GM13976 (cell line): ENCODE data around the gene TMC7.

Experiments used
- DNase-seq: peaks from one replicate; pipeline ENCODE4 v3.0.0; 2012; ENCODE audit warnings: low spot score
- CTCF ChIP-seq: IDR thresholded peaks from 2 replicates; pipeline ENCODE4 v1.5.1; 2012; ENCODE audit warnings: borderline replicate concordance, mild to moderate bottlenecking; ENCODE audit not compliant: insufficient read depth; ENCODE audit errors: extremely low read depth, missing control alignments, control extremely low read depth
- in situ Hi-C: fragments of 300-500 bp; cut with MboI; formaldehyde crosslinking; loops from one replicate; pipeline ENCODE4 v1.12.0; 2022; ENCODE audit warnings: low sequenced_read_pairs, mixed read lengths, inconsistent platforms; ENCODE audit not compliant: unreplicated experiment

TMC7 gene

GRCh38 chr16:19071811-19072777 lies 88.4 kb downstream of the TMC7 start:
- in situ Hi-C loops: no loop called here
- peak; percentile 54 for DNase-seq

DNA sequence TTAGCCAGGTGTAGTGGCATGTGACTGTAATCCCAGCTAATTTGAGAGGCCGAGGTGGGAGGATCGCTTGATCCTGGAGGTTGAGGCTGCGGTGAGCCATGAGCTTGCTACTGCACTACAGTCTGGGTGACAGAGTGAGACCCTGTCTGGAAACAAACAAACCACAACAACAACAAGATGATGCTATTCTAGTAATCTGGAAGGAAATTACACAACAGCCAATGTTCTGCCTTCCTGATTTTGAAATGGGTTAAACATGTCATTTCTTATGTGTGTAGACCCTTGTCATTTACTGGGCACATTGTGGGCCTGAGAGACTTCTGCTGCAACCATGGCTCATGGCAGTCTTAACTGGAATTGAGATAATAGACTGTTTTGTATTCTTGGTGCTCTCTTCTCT lies 89.6 kb downstream of the TMC7 start:
- no peak for TF ChIP-seq CTCF
- DNase-seq: no peak
- in situ Hi-C loops: no loop called here

More at GRCh38 chr16:19071811-19072777, 88.4 kb downstream of the TMC7 start:
- peak; percentile 40 for TF ChIP-seq CTCF

GRCh38 chr16:19073863-19074262 lies 90.1 kb downstream of the TMC7 start:
- in situ Hi-C loops: no loop called here
- TF ChIP-seq CTCF: no peak
- DNase-seq: no peak

- in situ Hi-C loops: no loop called here
- no peak for TF ChIP-seq CTCF
- DNase-seq: no peak
These were observed 91.8 kb downstream of the TMC7 start for GRCh38 chr16:19075511-19075910.

- in situ Hi-C loops: no loop called here
- no peak for DNase-seq
- no peak for TF ChIP-seq CTCF
These were observed 94.1 kb downstream of the TMC7 start for GRCh38 chr16:19077879-19078278.

GRCh38 chr16:19083670-19084069 lies 99.9 kb downstream of the TMC7 start:
- DNase-seq: no peak
- TF ChIP-seq CTCF: no peak
- in situ Hi-C loops: loop anchor here (5.0 kb wide), 1 partner anchor 294 kb away; no protein-coding TSS in a partner anchor
